ENCODE results near the gene PLXNB1. TPM values are rescaled to one million over a fixed set of nuclear protein-coding genes. Genes with fewer than 3 reads are reported as not detected.

PLXNB1 gene, protein sequence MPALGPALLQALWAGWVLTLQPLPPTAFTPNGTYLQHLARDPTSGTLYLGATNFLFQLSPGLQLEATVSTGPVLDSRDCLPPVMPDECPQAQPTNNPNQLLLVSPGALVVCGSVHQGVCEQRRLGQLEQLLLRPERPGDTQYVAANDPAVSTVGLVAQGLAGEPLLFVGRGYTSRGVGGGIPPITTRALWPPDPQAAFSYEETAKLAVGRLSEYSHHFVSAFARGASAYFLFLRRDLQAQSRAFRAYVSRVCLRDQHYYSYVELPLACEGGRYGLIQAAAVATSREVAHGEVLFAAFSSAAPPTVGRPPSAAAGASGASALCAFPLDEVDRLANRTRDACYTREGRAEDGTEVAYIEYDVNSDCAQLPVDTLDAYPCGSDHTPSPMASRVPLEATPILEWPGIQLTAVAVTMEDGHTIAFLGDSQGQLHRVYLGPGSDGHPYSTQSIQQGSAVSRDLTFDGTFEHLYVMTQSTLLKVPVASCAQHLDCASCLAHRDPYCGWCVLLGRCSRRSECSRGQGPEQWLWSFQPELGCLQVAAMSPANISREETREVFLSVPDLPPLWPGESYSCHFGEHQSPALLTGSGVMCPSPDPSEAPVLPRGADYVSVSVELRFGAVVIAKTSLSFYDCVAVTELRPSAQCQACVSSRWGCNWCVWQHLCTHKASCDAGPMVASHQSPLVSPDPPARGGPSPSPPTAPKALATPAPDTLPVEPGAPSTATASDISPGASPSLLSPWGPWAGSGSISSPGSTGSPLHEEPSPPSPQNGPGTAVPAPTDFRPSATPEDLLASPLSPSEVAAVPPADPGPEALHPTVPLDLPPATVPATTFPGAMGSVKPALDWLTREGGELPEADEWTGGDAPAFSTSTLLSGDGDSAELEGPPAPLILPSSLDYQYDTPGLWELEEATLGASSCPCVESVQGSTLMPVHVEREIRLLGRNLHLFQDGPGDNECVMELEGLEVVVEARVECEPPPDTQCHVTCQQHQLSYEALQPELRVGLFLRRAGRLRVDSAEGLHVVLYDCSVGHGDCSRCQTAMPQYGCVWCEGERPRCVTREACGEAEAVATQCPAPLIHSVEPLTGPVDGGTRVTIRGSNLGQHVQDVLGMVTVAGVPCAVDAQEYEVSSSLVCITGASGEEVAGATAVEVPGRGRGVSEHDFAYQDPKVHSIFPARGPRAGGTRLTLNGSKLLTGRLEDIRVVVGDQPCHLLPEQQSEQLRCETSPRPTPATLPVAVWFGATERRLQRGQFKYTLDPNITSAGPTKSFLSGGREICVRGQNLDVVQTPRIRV (N-terminal part only)
- 26.1 and 35.0 TPM in 2 replicates for total RNA-seq

DNA sequence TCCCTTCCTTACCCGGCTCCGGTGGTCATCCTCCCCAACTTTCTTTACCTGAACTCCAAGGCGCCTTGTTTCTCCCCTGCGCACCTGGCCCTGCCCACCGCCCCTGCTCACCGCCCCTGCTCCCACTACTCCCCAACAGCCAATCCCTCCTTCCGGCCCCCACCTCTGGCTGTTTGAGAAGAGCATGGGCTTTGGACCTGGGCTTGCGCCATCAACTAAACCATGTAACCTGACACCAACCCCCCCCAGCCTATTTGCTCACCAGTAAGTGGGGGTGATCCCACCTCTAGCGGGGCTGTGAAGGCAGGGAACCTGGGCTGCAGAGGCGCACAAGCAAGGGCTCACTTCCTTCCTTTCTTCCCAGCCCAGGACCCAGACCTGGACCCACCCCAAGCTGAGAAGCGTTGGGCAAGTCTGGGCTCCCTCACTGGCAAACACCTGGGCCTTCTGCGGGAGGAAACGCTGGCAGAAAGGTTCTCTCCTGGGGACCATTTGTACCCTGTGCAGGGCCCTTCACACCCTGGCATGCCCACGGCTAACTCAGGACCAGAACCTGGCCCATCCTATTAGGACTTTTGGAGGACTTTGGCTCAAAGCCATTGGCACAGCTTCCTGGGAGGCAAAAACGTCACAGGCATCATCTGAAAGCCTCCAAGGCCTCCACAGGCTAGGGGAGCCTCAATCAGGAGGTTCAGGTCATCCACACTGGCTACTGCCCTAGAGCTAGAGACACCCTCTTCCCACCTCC is at the start of gene PLXNB1:
Gene PLXNB1, minus strand, starts transcription at position 127 of the 748 bp plus-strand sequence. CDS start 5,475 bp downstream, outside the sequence.
- H3K4me3 ChIP-seq (ENCODE audit: low read depth, low read length): peak within 1 kb of the TSS; percentile 70
- DNase-seq (ENCODE audit: low read depth): peak; percentile 77
- TF ChIP-seq, protein P1, sequence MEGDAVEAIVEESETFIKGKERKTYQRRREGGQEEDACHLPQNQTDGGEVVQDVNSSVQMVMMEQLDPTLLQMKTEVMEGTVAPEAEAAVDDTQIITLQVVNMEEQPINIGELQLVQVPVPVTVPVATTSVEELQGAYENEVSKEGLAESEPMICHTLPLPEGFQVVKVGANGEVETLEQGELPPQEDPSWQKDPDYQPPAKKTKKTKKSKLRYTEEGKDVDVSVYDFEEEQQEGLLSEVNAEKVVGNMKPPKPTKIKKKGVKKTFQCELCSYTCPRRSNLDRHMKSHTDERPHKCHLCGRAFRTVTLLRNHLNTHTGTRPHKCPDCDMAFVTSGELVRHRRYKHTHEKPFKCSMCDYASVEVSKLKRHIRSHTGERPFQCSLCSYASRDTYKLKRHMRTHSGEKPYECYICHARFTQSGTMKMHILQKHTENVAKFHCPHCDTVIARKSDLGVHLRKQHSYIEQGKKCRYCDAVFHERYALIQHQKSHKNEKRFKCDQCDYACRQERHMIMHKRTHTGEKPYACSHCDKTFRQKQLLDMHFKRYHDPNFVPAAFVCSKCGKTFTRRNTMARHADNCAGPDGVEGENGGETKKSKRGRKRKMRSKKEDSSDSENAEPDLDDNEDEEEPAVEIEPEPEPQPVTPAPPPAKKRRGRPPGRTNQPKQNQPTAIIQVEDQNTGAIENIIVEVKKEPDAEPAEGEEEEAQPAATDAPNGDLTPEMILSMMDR (IDR thresholded peaks at IDR 0.05; ENCODE audit: insufficient read depth, low read depth, low read length): no peak

DNA sequence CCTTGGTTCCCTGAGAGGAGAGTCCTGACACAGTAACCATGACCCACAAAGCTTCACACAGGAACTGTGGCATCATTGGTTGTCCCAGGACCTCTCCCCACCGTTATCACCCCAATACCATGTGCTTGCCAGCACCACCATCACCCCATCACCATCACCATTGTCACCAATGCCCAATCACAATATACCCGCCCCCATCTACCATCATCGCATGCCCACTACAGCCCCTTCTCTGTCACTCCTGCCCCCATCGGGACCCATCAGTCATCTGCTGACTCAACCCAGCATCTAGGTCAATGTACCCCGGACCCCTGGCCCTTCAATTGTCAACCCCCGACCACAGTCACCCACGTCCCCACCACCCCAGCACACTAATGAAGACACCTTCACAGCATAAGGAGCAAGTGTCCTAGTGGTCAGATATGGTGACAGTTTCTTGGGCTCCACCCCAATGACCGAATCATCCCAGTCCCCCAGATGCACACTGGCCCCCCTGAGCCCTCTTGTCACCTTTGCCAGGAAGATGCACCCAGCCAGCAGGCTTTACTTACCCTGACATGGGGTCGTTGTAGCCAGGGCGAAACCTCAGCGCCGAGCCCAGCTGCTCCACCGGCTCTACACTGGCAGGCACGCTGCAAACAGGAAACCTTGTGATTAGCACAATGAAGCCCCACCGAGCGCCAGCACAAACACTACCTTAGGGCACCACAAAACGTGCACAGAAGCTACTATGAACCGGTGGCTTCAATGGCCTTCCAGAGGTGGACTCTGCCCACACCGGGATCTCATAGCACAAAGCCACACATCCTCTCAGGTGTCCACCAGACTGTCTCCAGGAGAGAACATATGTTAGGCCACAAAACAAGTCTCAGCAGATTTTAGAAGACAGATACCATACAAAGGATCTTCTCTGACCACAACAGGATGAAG is 49.0 kb upstream of the PLXNB1 start:
- TF ChIP-seq, protein P1 (IDR thresholded peaks at IDR 0.05; ENCODE audit: insufficient read depth, low read depth, low read length): no peak
- H3K4me3 ChIP-seq (ENCODE audit: low read depth, low read length): no peak overlapping the region
- no peak for DNase-seq (ENCODE audit: low read depth)

DNA sequence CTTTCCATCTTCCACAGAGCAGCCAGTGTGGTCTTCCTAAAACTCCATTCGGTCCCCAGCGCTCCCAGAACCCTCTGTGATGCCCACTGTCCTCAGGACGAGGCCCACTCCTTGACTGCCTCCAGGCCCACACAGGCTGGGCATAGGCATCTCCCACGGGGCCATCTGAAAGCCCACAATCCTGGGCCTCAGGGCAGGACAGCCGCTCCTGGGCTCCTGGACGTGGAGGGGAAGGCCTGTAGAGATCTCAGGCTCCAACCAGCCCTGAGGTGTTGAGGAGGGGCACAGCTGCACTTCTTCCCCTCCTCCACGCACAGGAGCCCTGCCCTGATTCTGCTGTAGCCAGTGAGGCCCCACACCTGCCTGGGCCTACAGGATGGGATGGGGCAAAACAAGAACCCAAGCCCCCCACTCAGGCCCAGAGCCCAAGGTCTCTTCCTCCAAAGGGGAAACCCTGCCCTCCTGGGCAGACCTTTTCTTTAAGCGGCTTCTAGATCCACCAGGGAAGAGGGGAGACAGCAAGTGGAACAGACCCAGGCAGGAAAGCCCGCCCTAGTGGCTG is 48.2 kb upstream of the PLXNB1 start:
- TF ChIP-seq, protein P1 (IDR thresholded peaks at IDR 0.05; ENCODE audit: insufficient read depth, low read depth, low read length): no peak
- no peak overlapping the region for H3K4me3 ChIP-seq (ENCODE audit: low read depth, low read length)
- DNase-seq (ENCODE audit: low read depth): no peak

DNA sequence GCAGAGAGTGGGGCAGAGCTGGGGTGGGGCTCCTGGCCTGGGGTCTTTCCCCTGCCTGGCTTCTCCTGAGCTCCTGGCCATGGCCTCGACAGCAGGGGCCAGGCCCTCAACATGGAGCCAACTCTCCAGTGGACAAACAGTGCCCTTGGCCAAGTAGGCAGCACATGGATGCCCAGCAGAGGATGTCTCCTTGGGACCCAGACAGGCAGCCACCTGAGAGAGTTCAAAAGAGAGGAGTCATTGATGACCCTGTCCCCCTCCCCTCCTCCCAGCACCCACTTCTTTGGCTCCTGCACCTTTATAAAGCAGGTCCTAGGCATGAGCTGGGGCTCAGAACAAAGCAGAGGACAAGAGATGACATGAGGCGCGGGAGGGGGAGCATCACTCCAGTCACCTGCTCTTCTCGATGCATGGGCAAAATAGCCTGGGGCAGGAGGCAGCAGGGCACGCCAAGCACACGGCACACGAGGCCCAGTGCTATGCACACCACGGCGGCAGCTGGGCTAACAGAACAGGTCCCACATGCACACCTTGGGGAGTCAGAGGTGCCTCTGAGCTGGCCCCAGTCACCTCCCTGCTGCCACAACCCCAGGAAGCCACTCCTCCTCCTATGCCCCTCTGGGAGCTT is 46.7 kb upstream of the PLXNB1 start:
- no peak overlapping the region for H3K4me3 ChIP-seq (ENCODE audit: low read depth, low read length)
- TF ChIP-seq, protein P1 (IDR thresholded peaks at IDR 0.05; ENCODE audit: insufficient read depth, low read depth, low read length): no peak
- DNase-seq (ENCODE audit: low read depth): no peak

DNA sequence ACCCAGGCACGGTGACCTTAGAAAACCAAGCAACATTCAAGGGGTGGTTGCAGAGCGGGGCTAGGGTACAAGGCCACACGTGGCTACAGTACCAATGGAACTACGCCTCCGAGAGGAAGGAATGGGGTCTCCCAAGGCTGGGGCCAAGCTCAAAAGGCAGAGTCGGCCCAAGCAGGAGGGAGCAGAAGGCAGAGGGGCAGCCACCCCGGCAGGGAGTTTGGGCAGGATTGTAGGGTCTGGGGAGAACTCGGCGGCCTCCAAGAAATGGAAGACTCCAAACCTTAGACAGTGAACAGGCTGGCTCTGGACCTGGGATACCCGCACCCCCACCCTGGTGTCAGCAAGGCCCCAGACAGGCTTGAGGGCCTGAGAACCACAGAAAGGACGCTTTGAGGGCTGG is 45.3 kb upstream of the PLXNB1 start:
- DNase-seq (ENCODE audit: low read depth): no peak
- no peak overlapping the region for H3K4me3 ChIP-seq (ENCODE audit: low read depth, low read length)
- TF ChIP-seq, protein P1 (IDR thresholded peaks at IDR 0.05; ENCODE audit: insufficient read depth, low read depth, low read length): no peak
